Tibial artery (tissue), 4 donors: ENCODE measurements around the gene GATA3.

ENCODE experiments used
- DNase-seq, 2 donors: peaks; one replicate each; pipeline ENCODE4 v3.0.0-alpha.2; 2019
- H3K27ac ChIP-seq, 2 donors: fragments of 200-600 bp; sonication (generic) in 1 of 2; 1 replicate in 1 of 2; 2 replicates in 1 of 2; pipeline ENCODE4 v1.5.1; 2018 to 2019; ENCODE audit warnings: mild to moderate bottlenecking in 1 of 2
- H3K27me3 ChIP-seq, 2 donors: fragments of 200-600 bp; sonication (generic) in 1 of 2; one replicate each; pipeline versions ENCODE4 v1.5.1 to v1.6.0; 2016 to 2019
- H3K36me3 ChIP-seq, 3 donors: fragments of 200-600 bp; sonication (generic) in 2 of 3; one replicate each; pipeline ENCODE4 v1.5.1; 2016 to 2019; ENCODE audit warnings: mild to moderate bottlenecking in 2 of 3
- H3K4me1 ChIP-seq, 4 donors: fragments of 200-600 bp; sonication (generic) in 2 of 4; 1 replicate in 3 of 4; 2 replicates in 1 of 4; pipeline ENCODE4 v1.5.1; 2016 to 2019
- H3K4me3 ChIP-seq, 2 donors: fragments of 200-600 bp; sonication (generic) in 1 of 2; 1 replicate in 1 of 2; 2 replicates in 1 of 2; pipeline ENCODE4 v1.5.1; 2018 to 2019; ENCODE audit warnings: mild to moderate bottlenecking in 2 of 2
- H3K9me3 ChIP-seq, 3 donors: fragments of 200-600 bp; sonication (generic) in 1 of 3; one replicate each; pipeline ENCODE4 v1.5.1; 2016 to 2019
- CTCF ChIP-seq, 2 experiments: fragments of 200-600 bp in 1 of 2; fragments of 450-650 bp in 1 of 2; IDR thresholded peaks; one replicate each; pipeline ENCODE4 v1.5.1; 2017 to 2019; ENCODE audit warnings: antibody characterized with exemption in 2 of 2, mild to moderate bottlenecking in 1 of 2, moderate library complexity in 1 of 2
- intact Hi-C: fragments of 100-400 bp; cut with DNase I; formaldehyde crosslinking; loops from one replicate; pipeline ENCODE4 v1.15.0; 2023; ENCODE audit warnings: low total_unique reads

Gene GATA3

GRCh38 chr10:8069627-8070026 is 15.1 kb downstream of the GATA3 start:
- H3K4me1 ChIP-seq: peaks cover 0 to 3% (median 0%) of the 10 kb centered on the region in 4 donors
- no peak for DNase-seq
- H3K27ac ChIP-seq: no peak overlapping the region
- no peak overlapping the region for H3K4me3 ChIP-seq
- no peaks in the 10 kb centered on the region for H3K9me3 ChIP-seq
- TF ChIP-seq CTCF (IDR thresholded peaks at IDR 0.05): no peak
- H3K36me3 ChIP-seq: no peaks in the 10 kb centered on the region
- peaks cover 0 to 39% of the 10 kb centered on the region in 2 donors for H3K27me3 ChIP-seq
- intact Hi-C loops: no loop called here

GRCh38 chr10:8070440-8070839 is 16.0 kb downstream of the GATA3 start:
- Histone ChIP-seq H3K27me3 (peaks cover 0 to 39% of the 10 kb centered on the region in 2 donors), H3K36me3 (no peaks in the 10 kb centered on the region), H3K27ac (no peak overlapping the region), H3K4me3 (no peak overlapping the region), H3K4me1 (peaks cover 0 to 3% (median 0%) of the 10 kb centered on the region in 4 donors), H3K9me3 (no peaks in the 10 kb centered on the region)
- intact Hi-C loops: no loop called here
- TF ChIP-seq CTCF (IDR thresholded peaks at IDR 0.05): no peak
- no peak for DNase-seq

GRCh38 chr10:8071006-8071405 is 16.5 kb downstream of the GATA3 start:
- no peak overlapping the region for H3K4me3 ChIP-seq
- peaks cover 0 to 3% (median 0%) of the 10 kb centered on the region in 4 donors for H3K4me1 ChIP-seq
- no peaks in the 10 kb centered on the region for H3K9me3 ChIP-seq
- intact Hi-C loops: no loop called here
- TF ChIP-seq CTCF (IDR thresholded peaks at IDR 0.05): no peak
- no peaks in the 10 kb centered on the region for H3K36me3 ChIP-seq
- H3K27me3 ChIP-seq: peaks cover 0 to 39% of the 10 kb centered on the region in 2 donors
- DNase-seq: no peak
- H3K27ac ChIP-seq: no peak overlapping the region

GRCh38 chr10:8071666-8072065 is 17.2 kb downstream of the GATA3 start:
- TF ChIP-seq CTCF (IDR thresholded peaks at IDR 0.05): no peak
- Histone ChIP-seq H3K4me1 (peaks cover 0 to 3% (median 0%) of the 10 kb centered on the region in 4 donors), H3K36me3 (no peaks in the 10 kb centered on the region), H3K27ac (no peak overlapping the region), H3K9me3 (no peaks in the 10 kb centered on the region), H3K27me3 (peaks cover 0 to 35% of the 10 kb centered on the region in 2 donors), H3K4me3 (no peak overlapping the region)
- no peak for DNase-seq
- intact Hi-C loops: no loop called here

GRCh38 chr10:8072211-8072610 is 17.7 kb downstream of the GATA3 start:
- H3K4me1 ChIP-seq: peaks cover 0 to 3% (median 0%) of the 10 kb centered on the region in 4 donors
- intact Hi-C loops: no loop called here
- no peak overlapping the region for H3K4me3 ChIP-seq
- no peak for DNase-seq
- TF ChIP-seq CTCF (IDR thresholded peaks at IDR 0.05): no peak
- H3K27ac ChIP-seq: no peak overlapping the region
- peaks cover 0 to 35% of the 10 kb centered on the region in 2 donors for H3K27me3 ChIP-seq
- H3K36me3 ChIP-seq: no peaks in the 10 kb centered on the region
- H3K9me3 ChIP-seq: no peaks in the 10 kb centered on the region
